SK-N-SH treated with all-trans-retinoic acid at 6 μM for 48 hours (cell line): ENCODE measurements around the gene SNTN.

Source experiments
- BACH2 ChIP-seq: fragments of 250-450 bp; sonication (Bioruptor Pico); IDR thresholded peaks from 2 replicates; pipeline ENCODE4 v1.9.0; 2021; ENCODE audit warnings: mild to moderate bottlenecking, borderline replicate concordance
- ESRRG ChIP-seq: fragments of 250-450 bp; sonication (Bioruptor Pico); IDR thresholded peaks from 2 replicates; pipeline ENCODE4 v1.6.1; 2021; ENCODE audit warnings: mild to moderate bottlenecking
- GLIS3 ChIP-seq: fragments of 250-450 bp; sonication (Bioruptor Pico); IDR thresholded peaks from 2 replicates; pipeline ENCODE4 v1.5.0; 2020; ENCODE audit warnings: mild to moderate bottlenecking, moderate library complexity
- PATZ1 ChIP-seq: fragments of 250-450 bp; sonication (Bioruptor Pico); IDR thresholded peaks from 2 replicates; pipeline ENCODE4 v1.8.0; 2020; ENCODE audit warnings: mild to moderate bottlenecking, moderate library complexity, borderline replicate concordance
- PPARA ChIP-seq: fragments of 250-450 bp; sonication (Bioruptor Pico); IDR thresholded peaks from 2 replicates; pipeline ENCODE4 v1.5.0; 2020; ENCODE audit warnings: mild to moderate bottlenecking, borderline replicate concordance
- RARB ChIP-seq: fragments of 250-450 bp; sonication (Bioruptor Pico); IDR thresholded peaks from 2 replicates; pipeline ENCODE4 v1.8.0; 2021; ENCODE audit warnings: mild to moderate bottlenecking, moderate library complexity
- TCF4 ChIP-seq: fragments of 250-450 bp; sonication (Bioruptor Pico); IDR thresholded peaks from 2 replicates; pipeline ENCODE4 v1.8.0; 2021; ENCODE audit warnings: mild to moderate bottlenecking, moderate library complexity, borderline replicate concordance
- TOX ChIP-seq: fragments of 250-450 bp; sonication (Bioruptor Pico); IDR thresholded peaks from 2 replicates; pipeline ENCODE4 v1.8.0; 2021; ENCODE audit warnings: mild to moderate bottlenecking, moderate library complexity, borderline replicate concordance
- ZC3H10 ChIP-seq: fragments of 250-450 bp; sonication (Bioruptor Pico); IDR thresholded peaks from 2 replicates; pipeline ENCODE4 v1.5.1; 2021; ENCODE audit warnings: mild to moderate bottlenecking, moderate library complexity
- ZFP3 ChIP-seq: fragments of 250-450 bp; sonication (Bioruptor Pico); IDR thresholded peaks from 2 replicates; pipeline ENCODE4 v1.5.0; 2020; ENCODE audit warnings: mild to moderate bottlenecking, moderate library complexity
- ZFP30 ChIP-seq: fragments of 450-650 bp; formaldehyde crosslinking; IDR thresholded peaks from 2 replicates; pipeline ENCODE4 v1.5.0; 2022; ENCODE audit warnings: mild to moderate bottlenecking, moderate library complexity
- ZNF70 ChIP-seq: fragments of 450-650 bp; formaldehyde crosslinking; IDR thresholded peaks from 2 replicates; pipeline ENCODE4 v1.5.0; 2020; ENCODE audit warnings: mild to moderate bottlenecking, moderate library complexity
- TF ChIP-seq, protein P1 (sequence below): fragments of 250-450 bp; sonication (Bioruptor Pico); IDR thresholded peaks from 2 replicates; pipeline ENCODE4 v1.5.1; 2021; ENCODE audit warnings: mild to moderate bottlenecking, moderate library complexity

- TF ChIP-seq GLIS3 (CRISPR knock-in tag) (no peak), RARB (no peak), ZFP3 (CRISPR knock-in tag) (no peak), BACH2 (CRISPR knock-in tag) (no peak), TOX (CRISPR knock-in tag) (no peak), ZFP30 (CRISPR knock-in tag) (no peak), TCF4 (CRISPR knock-in tag) (no peak), ZC3H10 (CRISPR knock-in tag) (no peak), ESRRG (CRISPR knock-in tag) (no peak), ZNF70 (no peak), PPARA (CRISPR knock-in tag) (no peak), PATZ1 (CRISPR knock-in tag) (no peak)
- TF ChIP-seq, protein P1, sequence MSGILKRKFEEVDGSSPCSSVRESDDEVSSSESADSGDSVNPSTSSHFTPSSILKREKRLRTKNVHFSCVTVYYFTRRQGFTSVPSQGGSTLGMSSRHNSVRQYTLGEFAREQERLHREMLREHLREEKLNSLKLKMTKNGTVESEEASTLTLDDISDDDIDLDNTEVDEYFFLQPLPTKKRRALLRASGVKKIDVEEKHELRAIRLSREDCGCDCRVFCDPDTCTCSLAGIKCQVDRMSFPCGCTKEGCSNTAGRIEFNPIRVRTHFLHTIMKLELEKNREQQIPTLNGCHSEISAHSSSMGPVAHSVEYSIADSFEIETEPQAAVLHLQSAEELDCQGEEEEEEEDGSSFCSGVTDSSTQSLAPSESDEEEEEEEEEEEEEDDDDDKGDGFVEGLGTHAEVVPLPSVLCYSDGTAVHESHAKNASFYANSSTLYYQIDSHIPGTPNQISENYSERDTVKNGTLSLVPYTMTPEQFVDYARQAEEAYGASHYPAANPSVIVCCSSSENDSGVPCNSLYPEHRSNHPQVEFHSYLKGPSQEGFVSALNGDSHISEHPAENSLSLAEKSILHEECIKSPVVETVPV, result no peak
Measured at GRCh38 chr3:63685340-63685739, 32.9 kb downstream of the SNTN start.
